WTC11 (cell line): Measurements from ENCODE around the gene ALPI.

Source experiments
- CREB1 ChIP-seq: sonication (generic); formaldehyde crosslinking; IDR thresholded peaks from 2 replicates; pipeline ENCODE4 v1.8.0; 2023; ENCODE audit warnings: mild to moderate bottlenecking, missing genetic modification reagents
- ELF4 ChIP-seq: sonication (generic); formaldehyde crosslinking; IDR thresholded peaks from 2 replicates; pipeline ENCODE4 v1.8.1; 2022; ENCODE audit warnings: low read depth, mild to moderate bottlenecking, moderate library complexity, missing genetic modification reagents
- FOXP1 ChIP-seq: sonication (generic); formaldehyde crosslinking; IDR thresholded peaks from 2 replicates; pipeline ENCODE4 v1.8.0; 2022; ENCODE audit warnings: missing genetic modification reagents, mild to moderate bottlenecking, moderate library complexity, borderline replicate concordance
- KAT7 ChIP-seq: sonication (generic); formaldehyde crosslinking; IDR thresholded peaks from 2 replicates; pipeline ENCODE4 v1.8.1; 2023; ENCODE audit warnings: missing genetic modification reagents, mild to moderate bottlenecking, borderline replicate concordance
- TF ChIP-seq, protein P1 (sequence below): fragments of 200-600 bp; IDR thresholded peaks from 2 replicates; pipeline ENCODE4 v1.8.0; 2022; ENCODE audit warnings: antibody characterized with exemption
- TF ChIP-seq, protein P2 (sequence below): sonication (generic); formaldehyde crosslinking; IDR thresholded peaks from 2 replicates; pipeline ENCODE4 v1.8.1; 2023; ENCODE audit warnings: mild to moderate bottlenecking, missing genetic modification reagents, moderate library complexity

GRCh38 chr2:232506709-232507108 is 50.8 kb downstream of the ALPI start:
- TF ChIP-seq FOXP1 (CRISPR knock-in tag) (no peak), KAT7 (CRISPR knock-in tag) (no peak), ELF4 (CRISPR knock-in tag) (no peak), CREB1 (no peak)
- TF ChIP-seq, protein P1, sequence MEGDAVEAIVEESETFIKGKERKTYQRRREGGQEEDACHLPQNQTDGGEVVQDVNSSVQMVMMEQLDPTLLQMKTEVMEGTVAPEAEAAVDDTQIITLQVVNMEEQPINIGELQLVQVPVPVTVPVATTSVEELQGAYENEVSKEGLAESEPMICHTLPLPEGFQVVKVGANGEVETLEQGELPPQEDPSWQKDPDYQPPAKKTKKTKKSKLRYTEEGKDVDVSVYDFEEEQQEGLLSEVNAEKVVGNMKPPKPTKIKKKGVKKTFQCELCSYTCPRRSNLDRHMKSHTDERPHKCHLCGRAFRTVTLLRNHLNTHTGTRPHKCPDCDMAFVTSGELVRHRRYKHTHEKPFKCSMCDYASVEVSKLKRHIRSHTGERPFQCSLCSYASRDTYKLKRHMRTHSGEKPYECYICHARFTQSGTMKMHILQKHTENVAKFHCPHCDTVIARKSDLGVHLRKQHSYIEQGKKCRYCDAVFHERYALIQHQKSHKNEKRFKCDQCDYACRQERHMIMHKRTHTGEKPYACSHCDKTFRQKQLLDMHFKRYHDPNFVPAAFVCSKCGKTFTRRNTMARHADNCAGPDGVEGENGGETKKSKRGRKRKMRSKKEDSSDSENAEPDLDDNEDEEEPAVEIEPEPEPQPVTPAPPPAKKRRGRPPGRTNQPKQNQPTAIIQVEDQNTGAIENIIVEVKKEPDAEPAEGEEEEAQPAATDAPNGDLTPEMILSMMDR, result no peak
- TF ChIP-seq, protein P2, sequence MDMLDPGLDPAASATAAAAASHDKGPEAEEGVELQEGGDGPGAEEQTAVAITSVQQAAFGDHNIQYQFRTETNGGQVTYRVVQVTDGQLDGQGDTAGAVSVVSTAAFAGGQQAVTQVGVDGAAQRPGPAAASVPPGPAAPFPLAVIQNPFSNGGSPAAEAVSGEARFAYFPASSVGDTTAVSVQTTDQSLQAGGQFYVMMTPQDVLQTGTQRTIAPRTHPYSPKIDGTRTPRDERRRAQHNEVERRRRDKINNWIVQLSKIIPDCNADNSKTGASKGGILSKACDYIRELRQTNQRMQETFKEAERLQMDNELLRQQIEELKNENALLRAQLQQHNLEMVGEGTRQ, result no peak
